ENCODE measurements around the gene MINDY2.

The MINDY2 gene

GRCh38 chr15:58742022-58742813 lies 28.9 kb upstream of the MINDY2 start:
- no peak overlapping the region for H3K4me3 ChIP-seq (ENCODE audit: low read length)
- H3K36me3 ChIP-seq (ENCODE audit: insufficient read depth, low read length), result no peaks in the 10 kb centered on the region
- H3K27me3 ChIP-seq (ENCODE audit: insufficient read depth, low read length), result no peaks in the 10 kb centered on the region
- H2AFZ ChIP-seq (ENCODE audit: low read depth, low read length), result no peak overlapping the region
- no peaks in the 10 kb centered on the region for H3K9me3 ChIP-seq (ENCODE audit: low read length)
- peaks cover 10% of the 10 kb centered on the region for H3K4me1 ChIP-seq (ENCODE audit: insufficient read depth, low read length)

GRCh38 chr15:58742819-58743502 lies 28.1 kb upstream of the MINDY2 start:
- no peak overlapping the region for H3K4me3 ChIP-seq (ENCODE audit: low read length)
- H2AFZ ChIP-seq (ENCODE audit: low read depth, low read length), result no peak overlapping the region
- no peaks in the 10 kb centered on the region for H3K9me3 ChIP-seq (ENCODE audit: low read length)
- no peaks in the 10 kb centered on the region for H3K36me3 ChIP-seq (ENCODE audit: insufficient read depth, low read length)
- peaks cover 17% of the 10 kb centered on the region for H3K4me1 ChIP-seq (ENCODE audit: insufficient read depth, low read length)
- no peaks in the 10 kb centered on the region for H3K27me3 ChIP-seq (ENCODE audit: insufficient read depth, low read length)

- no peak overlapping the region for H3K4me3 ChIP-seq (ENCODE audit: low read length)
Measured at GRCh38 chr15:58746174-58746573, 24.9 kb upstream of the MINDY2 start.

GRCh38 chr15:58748040-58748851 lies 22.9 kb upstream of the MINDY2 start:
- H2AFZ ChIP-seq (ENCODE audit: low read depth, low read length), result no peak overlapping the region
- H3K4me3 ChIP-seq (ENCODE audit: low read length), result peak overlapping the region; percentile 92
- no peaks in the 10 kb centered on the region for H3K9me3 ChIP-seq (ENCODE audit: low read length)
- H3K27me3 ChIP-seq (ENCODE audit: insufficient read depth, low read length), result no peaks in the 10 kb centered on the region
- peaks cover 19% of the 10 kb centered on the region for H3K4me1 ChIP-seq (ENCODE audit: insufficient read depth, low read length)
- no peaks in the 10 kb centered on the region for H3K36me3 ChIP-seq (ENCODE audit: insufficient read depth, low read length)

More at GRCh38 chr15:58746174-58746573, 24.9 kb upstream of the MINDY2 start:
- Histone ChIP-seq H3K36me3 (ENCODE audit: insufficient read depth, low read length) (no peaks in the 10 kb centered on the region), H3K9me3 (ENCODE audit: low read length) (no peaks in the 10 kb centered on the region), H2AFZ (ENCODE audit: low read depth, low read length) (no peak overlapping the region), H3K4me1 (ENCODE audit: insufficient read depth, low read length) (peaks cover 19% of the 10 kb centered on the region), H3K27me3 (ENCODE audit: insufficient read depth, low read length) (no peaks in the 10 kb centered on the region)

- Histone ChIP-seq H3K36me3 (ENCODE audit: insufficient read depth, low read length) (no peaks in the 10 kb centered on the region), H2AFZ (ENCODE audit: low read depth, low read length) (peak overlapping the region; percentile 46), H3K4me1 (ENCODE audit: insufficient read depth, low read length) (peaks cover 19% of the 10 kb centered on the region), H3K9me3 (ENCODE audit: low read length) (no peaks in the 10 kb centered on the region), H3K4me3 (ENCODE audit: low read length) (peak overlapping the region; percentile 92), H3K27me3 (ENCODE audit: insufficient read depth, low read length) (no peaks in the 10 kb centered on the region)
Measured at GRCh38 chr15:58748852-58749531, 22.1 kb upstream of the MINDY2 start.

GRCh38 chr15:58749532-58750337 lies 21.4 kb upstream of the MINDY2 start, which contains the start of gene ADAM10:
ADAM10 (minus strand) TSS chr15:58749707; CDS start chr15:58749534, 173 bp downstream.
- Histone ChIP-seq H2AFZ (ENCODE audit: low read depth, low read length) (peak within 1 kb of the TSS; percentile 93), H3K9me3 (ENCODE audit: low read length) (no peaks in the 10 kb centered on the region), H3K4me3 (ENCODE audit: low read length) (peak within 1 kb of the TSS; percentile 92), H3K27me3 (ENCODE audit: insufficient read depth, low read length) (no peaks in the 10 kb centered on the region), H3K36me3 (ENCODE audit: insufficient read depth, low read length) (no peaks in the 10 kb centered on the region), H3K4me1 (ENCODE audit: insufficient read depth, low read length) (peaks cover 19% of the 10 kb centered on the region)

GRCh38 chr15:58752716-58753115 lies 18.4 kb upstream of the MINDY2 start:
- H3K36me3 ChIP-seq (ENCODE audit: insufficient read depth, low read length), result no peaks in the 10 kb centered on the region
- H3K9me3 ChIP-seq (ENCODE audit: low read length), result no peaks in the 10 kb centered on the region
- H3K4me3 ChIP-seq (ENCODE audit: low read length), result no peak overlapping the region
- peaks cover 4% of the 10 kb centered on the region for H3K4me1 ChIP-seq (ENCODE audit: insufficient read depth, low read length)
- H2AFZ ChIP-seq (ENCODE audit: low read depth, low read length), result no peak overlapping the region
- no peaks in the 10 kb centered on the region for H3K27me3 ChIP-seq (ENCODE audit: insufficient read depth, low read length)

- no peaks in the 10 kb centered on the region for H3K27me3 ChIP-seq (ENCODE audit: insufficient read depth, low read length)
- H3K4me3 ChIP-seq (ENCODE audit: low read length), result no peak overlapping the region
- H3K9me3 ChIP-seq (ENCODE audit: low read length), result no peaks in the 10 kb centered on the region
- H3K36me3 ChIP-seq (ENCODE audit: insufficient read depth, low read length), result no peaks in the 10 kb centered on the region
- H2AFZ ChIP-seq (ENCODE audit: low read depth, low read length), result no peak overlapping the region
- H3K4me1 ChIP-seq (ENCODE audit: insufficient read depth, low read length), result no peaks in the 10 kb centered on the region
Measured at GRCh38 chr15:58755350-58755749, 15.8 kb upstream of the MINDY2 start.

- Histone ChIP-seq H3K36me3 (ENCODE audit: insufficient read depth, low read length) (no peaks in the 10 kb centered on the region), H2AFZ (ENCODE audit: low read depth, low read length) (no peak overlapping the region), H3K4me3 (ENCODE audit: low read length) (no peak overlapping the region), H3K27me3 (ENCODE audit: insufficient read depth, low read length) (no peaks in the 10 kb centered on the region), H3K9me3 (ENCODE audit: low read length) (no peaks in the 10 kb centered on the region), H3K4me1 (ENCODE audit: insufficient read depth, low read length) (no peaks in the 10 kb centered on the region)
Measured at GRCh38 chr15:58755956-58756355, 15.1 kb upstream of the MINDY2 start.

- Histone ChIP-seq H3K4me3 (ENCODE audit: low read length) (no peak overlapping the region), H3K36me3 (ENCODE audit: insufficient read depth, low read length) (no peaks in the 10 kb centered on the region), H3K9me3 (ENCODE audit: low read length) (no peaks in the 10 kb centered on the region), H3K4me1 (ENCODE audit: insufficient read depth, low read length) (no peaks in the 10 kb centered on the region), H2AFZ (ENCODE audit: low read depth, low read length) (no peak overlapping the region), H3K27me3 (ENCODE audit: insufficient read depth, low read length) (no peaks in the 10 kb centered on the region)
Measured at GRCh38 chr15:58758141-58758540, 13.0 kb upstream of the MINDY2 start.

- H3K27me3 ChIP-seq (ENCODE audit: insufficient read depth, low read length), result no peaks in the 10 kb centered on the region
- no peaks in the 10 kb centered on the region for H3K4me1 ChIP-seq (ENCODE audit: insufficient read depth, low read length)
- H3K4me3 ChIP-seq (ENCODE audit: low read length), result no peak overlapping the region
- H2AFZ ChIP-seq (ENCODE audit: low read depth, low read length), result no peak overlapping the region
- H3K36me3 ChIP-seq (ENCODE audit: insufficient read depth, low read length), result no peaks in the 10 kb centered on the region
- H3K9me3 ChIP-seq (ENCODE audit: low read length), result no peaks in the 10 kb centered on the region
Measured at GRCh38 chr15:58760385-58761009, 10.6 kb upstream of the MINDY2 start.

GRCh38 chr15:58761010-58761388 lies 10.1 kb upstream of the MINDY2 start:
- H2AFZ ChIP-seq (ENCODE audit: low read depth, low read length), result no peak overlapping the region
- no peaks in the 10 kb centered on the region for H3K9me3 ChIP-seq (ENCODE audit: low read length)
- no peaks in the 10 kb centered on the region for H3K4me1 ChIP-seq (ENCODE audit: insufficient read depth, low read length)
- no peaks in the 10 kb centered on the region for H3K27me3 ChIP-seq (ENCODE audit: insufficient read depth, low read length)
- H3K4me3 ChIP-seq (ENCODE audit: low read length), result no peak overlapping the region
- H3K36me3 ChIP-seq (ENCODE audit: insufficient read depth, low read length), result no peaks in the 10 kb centered on the region
